DMS 273 (cell line): Measurements from ENCODE around the gene ELMO1.

Experiments used
- DNase-seq: peaks from one replicate; lab custom pipeline; 2025; ENCODE audit not compliant: unreplicated experiment; lab: John Stamatoyannopoulos, UW

ELMO1 gene

GRCh38 chr7:37448636-37449361 lies at the start of gene ELMO1:
ELMO1 (minus strand) TSS chr7:37448864; CDS start chr7:37342690, 106,174 bp downstream.
- DNase-seq, result peak; percentile 95

GRCh38 chr7:37497576-37497975 lies 48.9 kb upstream of the ELMO1 start:
- no peak for DNase-seq

GRCh38 chr7:37495574-37496184 lies 47.0 kb upstream of the ELMO1 start:
- DNase-seq, result peak; percentile 61

- DNase-seq, result no peak
These were observed 46.3 kb upstream of the ELMO1 start for GRCh38 chr7:37494926-37495325.

GRCh38 chr7:37493810-37494209 lies 45.1 kb upstream of the ELMO1 start:
- no peak for DNase-seq

- DNase-seq, result no peak
These were observed 44.5 kb upstream of the ELMO1 start for GRCh38 chr7:37493123-37493522.

- no peak for DNase-seq
These were observed 43.4 kb upstream of the ELMO1 start for GRCh38 chr7:37491919-37492694.

- DNase-seq, result no peak
These were observed 41.0 kb upstream of the ELMO1 start for GRCh38 chr7:37489703-37490102.

GRCh38 chr7:37488163-37488764 lies 39.6 kb upstream of the ELMO1 start:
- DNase-seq, result peak; percentile 28

GRCh38 chr7:37484426-37485073 lies 35.9 kb upstream of the ELMO1 start:
- peak; percentile 27 for DNase-seq

GRCh38 chr7:37483627-37484026 lies 35.0 kb upstream of the ELMO1 start:
- no peak for DNase-seq

GRCh38 chr7:37482953-37483352 lies 34.3 kb upstream of the ELMO1 start:
- DNase-seq, result no peak

- no peak for DNase-seq
These were observed 33.8 kb upstream of the ELMO1 start for GRCh38 chr7:37482505-37482904.

GRCh38 chr7:37481722-37482288 lies 33.1 kb upstream of the ELMO1 start:
- no peak for DNase-seq

- no peak for DNase-seq
These were observed 32.5 kb upstream of the ELMO1 start for GRCh38 chr7:37481154-37481553.

GRCh38 chr7:37480041-37481031 lies 31.7 kb upstream of the ELMO1 start:
- DNase-seq, result no peak

GRCh38 chr7:37476881-37477450 lies 28.3 kb upstream of the ELMO1 start:
- no peak for DNase-seq

GRCh38 chr7:37476428-37476827 lies 27.8 kb upstream of the ELMO1 start:
- no peak for DNase-seq

GRCh38 chr7:37475646-37476045 lies 27.0 kb upstream of the ELMO1 start:
- no peak for DNase-seq
